Endothelial cell of umbilical vein (primary cell): ENCODE data around the gene CHIT1. TPM values are rescaled to one million over a fixed set of nuclear protein-coding genes. Genes with fewer than 3 reads are reported as not detected.

Experiments
- BruUV-seq: library from RNA; stranded (reverse); fragments of 400-500 nt; replicated peaks from 2 replicates; lab custom pipeline; 2021; lab: Mats Ljungman, UMichigan
- CTCF ChIA-PET: fragments of 300-600, 350-600 bp; sonication (Branson Sonifier 250); formaldehyde crosslinking; loops from one replicate; lab custom pipeline; 2021; ENCODE audit warnings: antibody characterized with exemption, inconsistent platforms; lab: Charles Lee
- POLR2A ChIA-PET: fragments of 300-600, 350-600 bp; sonication (Branson Sonifier 250); formaldehyde crosslinking; loops from one replicate; lab custom pipeline; 2021; ENCODE audit warnings: antibody characterized with exemption, inconsistent platforms; lab: Charles Lee
- DNase-seq: peaks from one replicate; pipeline ENCODE4 v3.0.0-alpha.2; 2011; ENCODE audit warnings: low read depth, low spot score
- FAIRE-seq: peaks from 2 replicates; lab custom pipeline; 2011; peaks lifted over from hg19 to GRCh38; lab: Jason Lieb, UNC
- H2AFZ ChIP-seq: 2 replicates; pipeline ENCODE4 v1.6.0; 2012; ENCODE audit warnings: low read depth, low read length, control low read depth, inconsistent platforms
- H3K27ac ChIP-seq: 2 replicates; pipeline ENCODE4 v1.5.1; 2011; ENCODE audit warnings: low read depth, mild to moderate bottlenecking, control low read depth, low read length, moderate library complexity; ENCODE audit not compliant: insufficient read depth
- H3K27me3 ChIP-seq, 2 experiments: 2 replicates each; pipeline versions ENCODE4 v1.6.0 to v1.6.1; 2011; ENCODE audit warnings: low read length in 2 of 2, mixed read lengths in 1 of 2; ENCODE audit not compliant: control insufficient read depth in 2 of 2, insufficient read depth in 2 of 2
- H3K36me3 ChIP-seq, 2 experiments: 2 replicates in 1 of 2; 3 replicates in 1 of 2; pipeline ENCODE4 v1.5.1; 2011; ENCODE audit warnings: low read length in 2 of 2, mild to moderate bottlenecking in 1 of 2, moderate library complexity in 1 of 2; ENCODE audit not compliant: control insufficient read depth in 2 of 2, insufficient read depth in 2 of 2; ENCODE audit errors: extremely low read depth in 1 of 2
- H3K4me1 ChIP-seq: 3 replicates; pipeline ENCODE4 v1.5.1; 2011; ENCODE audit warnings: mild to moderate bottlenecking, low read length; ENCODE audit not compliant: control insufficient read depth, insufficient read depth; ENCODE audit errors: extremely low read depth
- H3K4me2 ChIP-seq: 2 replicates; pipeline ENCODE4 v1.6.1; 2011; ENCODE audit warnings: low read length, control low read depth, mixed read lengths; ENCODE audit not compliant: insufficient read depth
- H3K4me3 ChIP-seq, 3 experiments: fragments of 200-600 bp in 1 of 3; sonication (generic), shearing (Covaris generic) in 1 of 3; replicated peaks in 1 of 3; 2 replicates each; pipeline ENCODE4 v1.5.1; 2011 to 2016; ENCODE audit warnings: control low read depth in 3 of 3, low read length in 3 of 3, mild to moderate bottlenecking in 2 of 3, inconsistent platforms in 1 of 3, low read depth in 1 of 3, moderate library complexity in 1 of 3; ENCODE audit not compliant: insufficient read depth in 1 of 3
- H3K79me2 ChIP-seq: 2 replicates; pipeline ENCODE4 v1.6.0; 2012; ENCODE audit warnings: low read length, inconsistent platforms; ENCODE audit not compliant: control insufficient read depth, insufficient read depth
- H3K9ac ChIP-seq: replicated peaks from 2 replicates; pipeline ENCODE3; 2011; ENCODE audit warnings: low read length, control low read depth; ENCODE audit not compliant: insufficient read depth; ENCODE audit errors: extremely low read depth
- H3K9me1 ChIP-seq: replicated peaks from 3 replicates; pipeline ENCODE4 v1.6.0; 2011; ENCODE audit warnings: mild to moderate bottlenecking, low read length; ENCODE audit not compliant: control insufficient read depth, insufficient read depth; ENCODE audit errors: extremely low read depth
- H3K9me3 ChIP-seq: replicated peaks from 2 replicates; pipeline ENCODE4 v1.5.1; 2012; ENCODE audit warnings: low read length, inconsistent platforms; ENCODE audit not compliant: control insufficient read depth, insufficient read depth
- H4K20me1 ChIP-seq: replicated peaks from 2 replicates; pipeline ENCODE3; 2011; ENCODE audit warnings: mild to moderate bottlenecking, low read length; ENCODE audit not compliant: control insufficient read depth, insufficient read depth; ENCODE audit errors: extremely low read depth
- CTCF ChIP-seq, 2 donors: IDR thresholded peaks; 1 replicate in 1 of 2; 2 replicates in 1 of 2; pipeline ENCODE4 v1.5.1; 2011; ENCODE audit warnings: low read length in 2 of 2, mild to moderate bottlenecking in 2 of 2, moderate library complexity in 2 of 2, control low read depth in 1 of 2, inconsistent platforms in 1 of 2, low read depth in 1 of 2; ENCODE audit not compliant: insufficient read depth in 1 of 2; ENCODE audit errors: extremely low read depth in 1 of 2
- EZH2 ChIP-seq: IDR thresholded peaks from 2 replicates; pipeline ENCODE4 v1.6.1; 2012; ENCODE audit warnings: borderline replicate concordance, low read depth, mild to moderate bottlenecking, moderate library complexity, low read length, inconsistent platforms; ENCODE audit not compliant: severe bottlenecking
- FOS ChIP-seq: IDR thresholded peaks from 2 replicates; pipeline ENCODE4 v1.6.1; 2011; ENCODE audit warnings: mild to moderate bottlenecking, low read length, moderate library complexity, borderline replicate concordance; ENCODE audit not compliant: insufficient read depth
- GATA2 ChIP-seq: IDR thresholded peaks from 2 replicates; pipeline ENCODE4 v1.7.0; 2011; ENCODE audit warnings: low read depth, mild to moderate bottlenecking, moderate library complexity, mixed read lengths, low read length; ENCODE audit not compliant: insufficient read length, insufficient read depth
- JUN ChIP-seq: IDR thresholded peaks from 2 replicates; pipeline ENCODE4 v1.6.1; 2011; ENCODE audit warnings: borderline replicate concordance, low read depth; ENCODE audit not compliant: insufficient read length, insufficient read depth
- MAX ChIP-seq: IDR thresholded peaks from 2 replicates; pipeline ENCODE4 v1.6.1; 2011; ENCODE audit not compliant: insufficient read depth, insufficient read length
- MYC ChIP-seq: IDR thresholded peaks from one replicate; pipeline ENCODE4 v1.6.1; 2011; ENCODE audit warnings: mild to moderate bottlenecking, low read depth, low read length
- POLR2A ChIP-seq: IDR thresholded peaks from 2 replicates; pipeline ENCODE4 v1.6.1; 2012; ENCODE audit warnings: low read depth, mild to moderate bottlenecking, control low read depth, low read length
- POLR2AphosphoS5 ChIP-seq: IDR thresholded peaks from 2 replicates; pipeline ENCODE4 v1.6.1; 2012; ENCODE audit warnings: low read depth, mild to moderate bottlenecking, control low read depth, low read length, moderate library complexity; ENCODE audit not compliant: insufficient read depth
- dilution Hi-C: fragments of 300-500 bp; cut with MboI; formaldehyde crosslinking; loops from one replicate; pipeline ENCODE4 v1.15.0; 2019; ENCODE audit warnings: low sequenced_read_pairs; ENCODE audit not compliant: extremely low pct_ligation_motif_present
- intact Hi-C: fragments of 100-400 bp; cut with micrococcal nuclease; formaldehyde crosslinking; loops from one replicate; pipeline ENCODE4 v1.10.0; 2022
- polyA plus RNA-seq, 4 experiments: library from polyadenylated mRNA; depleted of rRNA in 3 of 4; stranded (reverse) in 3 of 4; unstranded in 1 of 4; fragments of >200 nt; gene quantifications; 2 replicates each; pipeline versions ENCODE4 v1.2.1 to v1.2.3, GENCODE V29; 2011 to 2012; ENCODE audit warnings: missing spikeins in 1 of 4
- total RNA-seq: library from RNA; stranded (reverse); gene quantifications from 2 replicates; pipeline ENCODE4 v1.2.3, GENCODE V29; 2021

The CHIT1 gene
- total and polyA plus RNA-seq, 2 donors (not counting 3 experiments of a cell fraction or from before 2014, with no cell fraction given) = not detected

GRCh38 chr1:203211812-203212211 is 17.7 kb downstream of the CHIT1 start:
- dilution Hi-C loops = no loop called here
- H4K20me1 ChIP-seq = no peaks in the 10 kb centered on the region
- FAIRE-seq (no peak), DNase-seq (no peak)
- H3K27me3 ChIP-seq = peaks cover 3 to 8% of the 10 kb centered on the region in 2 experiments
- no peak overlapping the region for H3K9ac ChIP-seq
- intact Hi-C loops = no loop called here
- no peak overlapping the region for H3K4me3 ChIP-seq
- no peak overlapping the region for H3K4me2 ChIP-seq
- no peaks in the 10 kb centered on the region for H3K36me3 ChIP-seq
- H3K9me1 ChIP-seq = no peaks in the 10 kb centered on the region
- no peaks in the 10 kb centered on the region for H3K4me1 ChIP-seq
- no TSS peak for BruUV-seq
- TF ChIP-seq POLR2A (no peak), MYC (no peak), GATA2 (no peak), POLR2AphosphoS5 (no peak), JUN (no peak), CTCF (IDR thresholded peaks at IDR 0.05; ENCODE audit: extremely low read depth in 1 of 2, insufficient read depth in 1 of 2, low read depth in 1 of 2, low read length in 2 of 2) (no peak), EZH2 (no peak), MAX (no peak), FOS (no peak)
- no peak overlapping the region for H2AFZ ChIP-seq
- CTCF ChIA-PET = interaction anchor here (3.4 to 8.7 kb wide), 2 partner anchors 94 to 170 kb away, joined by 16 to 363 read pairs; no protein-coding TSS in a partner anchor
- no peaks in the 10 kb centered on the region for H3K79me2 ChIP-seq
- no peaks in the 10 kb centered on the region for H3K9me3 ChIP-seq
- no peak overlapping the region for H3K27ac ChIP-seq
- POLR2A ChIA-PET = no interaction called here
